Measurements from ENCODE around the gene CNTNAP2. TPM values are rescaled to one million over a fixed set of nuclear protein-coding genes. Genes with fewer than 3 reads are reported as not detected.

CNTNAP2 gene
- total RNA-seq, 4 donors from 2014 or later: 0.29 to 0.88 (median 0.33) TPM; not detected in 1

- Histone ChIP-seq H3K4me1 (no peaks in the 10 kb centered on the region), H3K4me3 (replicated peaks in 1 of 3) (no peak overlapping the region), H3K27me3 (no peaks in the 10 kb centered on the region), H3K36me3 (no peaks in the 10 kb centered on the region), H3K9me3 (no peaks in the 10 kb centered on the region), H3K27ac (no peak overlapping the region)
- intact Hi-C loops (cut with DNase I): no loop called here
- TF ChIP-seq CTCF (IDR thresholded peaks at IDR 0.05) (no peak), POLR2A (IDR thresholded peaks at IDR 0.05) (no peak)
- no peak for DNase-seq
- 30 to 64% methylated on average over 1 of the region's 1 CpG for WGBS, 2 donors
Measured at GRCh38 chr7:146937836-146938235, 821.2 kb downstream of the CNTNAP2 start.

GRCh38 chr7:146943483-146943882, 826.9 kb downstream of the CNTNAP2 start:
- no peak for DNase-seq
- no peaks in the 10 kb centered on the region for H3K9me3 ChIP-seq
- TF ChIP-seq POLR2A (IDR thresholded peaks at IDR 0.05) (no peak), CTCF (IDR thresholded peaks at IDR 0.05) (no peak)
- no peak overlapping the region for H3K4me3 ChIP-seq (replicated peaks in 1 of 3)
- H3K4me1 ChIP-seq: no peaks in the 10 kb centered on the region
- intact Hi-C loops (cut with DNase I): no loop called here
- no peaks in the 10 kb centered on the region for H3K27me3 ChIP-seq
- H3K27ac ChIP-seq: no peak overlapping the region
- H3K36me3 ChIP-seq: no peaks in the 10 kb centered on the region
- 78 to 90% methylated on average over 2 of the region's 2 CpGs for WGBS, 2 donors

GRCh38 chr7:146948703-146949102, 832.1 kb downstream of the CNTNAP2 start:
- Histone ChIP-seq H3K4me1 (no peaks in the 10 kb centered on the region), H3K36me3 (no peaks in the 10 kb centered on the region), H3K27me3 (no peaks in the 10 kb centered on the region), H3K4me3 (replicated peaks in 1 of 3) (no peak overlapping the region), H3K9me3 (no peaks in the 10 kb centered on the region), H3K27ac (no peak overlapping the region)
- no peak for TF ChIP-seq POLR2A (IDR thresholded peaks at IDR 0.05)
- no peak for TF ChIP-seq CTCF (IDR thresholded peaks at IDR 0.05)
- WGBS, 2 donors: 69 to 78% methylated on average over 1 of the region's 1 CpG
- intact Hi-C loops (cut with DNase I): no loop called here
- DNase-seq: no peak

- no peak for DNase-seq
- no peaks in the 10 kb centered on the region for H3K27me3 ChIP-seq
- intact Hi-C loops (cut with DNase I): no loop called here
- no peaks in the 10 kb centered on the region for H3K4me1 ChIP-seq
- TF ChIP-seq CTCF (IDR thresholded peaks at IDR 0.05) (no peak), POLR2A (IDR thresholded peaks at IDR 0.05) (no peak)
- H3K9me3 ChIP-seq: no peaks in the 10 kb centered on the region
- no peaks in the 10 kb centered on the region for H3K36me3 ChIP-seq
- H3K27ac ChIP-seq: no peak overlapping the region
- H3K4me3 ChIP-seq (replicated peaks in 1 of 3): no peak overlapping the region
Measured at GRCh38 chr7:146956321-146956720, 839.7 kb downstream of the CNTNAP2 start.

GRCh38 chr7:146956853-146957252, 840.3 kb downstream of the CNTNAP2 start:
- 70 to 82% methylated on average over 3 of the region's 3 CpGs for WGBS, 2 donors
- DNase-seq: no peak
- intact Hi-C loops (cut with DNase I): no loop called here
- Histone ChIP-seq H3K9me3 (no peaks in the 10 kb centered on the region), H3K4me3 (replicated peaks in 1 of 3) (no peak overlapping the region), H3K27ac (no peak overlapping the region), H3K27me3 (no peaks in the 10 kb centered on the region), H3K4me1 (no peaks in the 10 kb centered on the region), H3K36me3 (no peaks in the 10 kb centered on the region)
- no peak for TF ChIP-seq CTCF (IDR thresholded peaks at IDR 0.05)
- TF ChIP-seq POLR2A (IDR thresholded peaks at IDR 0.05): no peak
